ENCODE measurements around the gene AMMECR1L. TPM values are rescaled to one million over a fixed set of nuclear protein-coding genes. Genes with fewer than 3 reads are reported as not detected.
"Not testable (repeated sequence)": the region's sequence is repeated elsewhere in the genome, so short reads cannot be mapped to it uniquely, and the experiment has no call there.

AMMECR1L gene
- total RNA-seq, 8 experiments from 2014 or later: 9.5 to 23.5 (median 14.7) TPM

DNA sequence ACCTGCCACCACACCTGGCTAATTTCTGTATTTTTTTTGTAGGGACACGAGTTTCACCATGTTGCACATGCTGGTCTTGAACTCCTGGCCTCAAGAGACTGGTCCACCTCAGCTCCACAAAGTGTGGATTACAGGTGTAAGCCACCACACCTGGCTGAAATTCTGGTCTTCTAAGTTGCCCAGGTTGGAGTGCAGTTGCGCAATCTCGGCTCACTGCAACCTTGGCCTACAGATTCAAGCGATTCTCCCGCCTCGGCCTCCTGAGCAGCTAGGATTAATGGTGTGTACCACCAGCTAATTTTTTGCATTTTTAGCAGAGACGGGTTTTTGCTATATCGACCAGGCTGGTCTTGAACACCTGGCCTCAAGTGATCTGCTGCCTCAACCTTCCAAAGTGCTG is 33.4 kb downstream of the AMMECR1L start:
- in situ Hi-C loops (cut with MboI; ENCODE audit: low pct_unique_long_range_greater_than_20kb in 2 of 9, low sequenced_read_pairs in 9 of 9, unreplicated experiment in 9 of 9): no loop called here
- WGBS, 10 experiments: 79 to 100% (median 95%) methylated on average over 2 to 7 of the region's 8 CpGs; no CpG with 5 or more reads in 2 of the 10 experiments
- peaks cover 5% of the 10 kb centered on the region in 2 donors for H3K4me1 ChIP-seq (replicated peaks in 1 of 2)
- no peak overlapping the region for H3K4me3 ChIP-seq
- no peak overlapping the region for H3K27ac ChIP-seq
- no peak for ATAC-seq (replicated peaks in 6 of 8)

DNA sequence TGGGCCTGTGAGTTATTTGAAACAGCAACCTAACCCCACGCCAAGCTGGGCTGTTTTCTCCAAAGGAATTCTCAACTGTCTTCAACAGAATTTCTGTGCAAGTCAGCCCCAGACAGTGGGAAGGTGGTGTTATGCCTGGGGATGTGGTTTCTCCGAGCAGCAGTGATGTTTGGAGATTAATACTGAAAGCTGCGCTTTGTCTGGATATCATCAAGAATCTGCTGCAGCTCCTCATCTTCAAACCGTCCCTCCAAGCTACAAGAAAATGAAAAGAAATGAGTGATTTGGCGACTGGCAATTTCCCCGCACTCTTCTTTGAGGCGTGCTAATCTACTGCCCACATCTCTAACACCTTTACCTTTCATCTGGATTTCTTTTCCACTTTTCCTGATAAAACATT is 37.8 kb downstream of the AMMECR1L start:
- Histone ChIP-seq H3K4me1 (replicated peaks in 1 of 2) (no peaks in the 10 kb centered on the region), H3K4me3 (no peak overlapping the region), H3K27ac (no peak overlapping the region)
- ATAC-seq (replicated peaks in 6 of 8): no peak
- in situ Hi-C loops (cut with MboI; ENCODE audit: low pct_unique_long_range_greater_than_20kb in 2 of 9, low sequenced_read_pairs in 9 of 9, unreplicated experiment in 9 of 9): no loop called here
- 82 to 100% (median 94%) methylated on average over 1 to 5 of the region's 7 CpGs for WGBS, 10 experiments

DNA sequence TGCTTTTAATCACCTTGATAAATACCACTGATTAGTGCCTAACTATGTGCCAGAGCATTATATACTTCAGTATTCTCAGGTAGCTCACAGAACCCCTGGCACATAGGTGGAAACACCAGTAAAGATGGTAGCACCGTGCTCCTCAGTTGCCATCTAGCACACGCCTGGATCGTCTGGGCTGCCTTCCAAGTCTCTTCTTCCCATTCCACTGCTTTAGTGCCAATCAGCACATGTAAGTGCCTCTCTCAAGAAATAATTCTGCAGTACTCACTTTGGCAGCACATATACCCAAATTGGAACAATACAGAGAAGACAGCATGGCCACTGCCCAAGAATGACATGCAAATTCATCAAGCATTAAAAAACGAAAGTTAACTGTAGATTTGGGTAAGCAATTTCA is 40.8 kb downstream of the AMMECR1L start:
- in situ Hi-C loops (cut with MboI; ENCODE audit: low pct_unique_long_range_greater_than_20kb in 2 of 9, low sequenced_read_pairs in 9 of 9, unreplicated experiment in 9 of 9): no loop called here
- Histone ChIP-seq H3K4me1 (replicated peaks in 1 of 2) (no peaks in the 10 kb centered on the region), H3K27ac (no peak overlapping the region), H3K4me3 (no peak overlapping the region)
- WGBS, 10 experiments: 50 to 94% (median 80%) methylated on average over 1 to 4 of the region's 4 CpGs; no CpG with 5 or more reads in 3 of the 10 experiments
- no peak for ATAC-seq (replicated peaks in 6 of 8)

DNA sequence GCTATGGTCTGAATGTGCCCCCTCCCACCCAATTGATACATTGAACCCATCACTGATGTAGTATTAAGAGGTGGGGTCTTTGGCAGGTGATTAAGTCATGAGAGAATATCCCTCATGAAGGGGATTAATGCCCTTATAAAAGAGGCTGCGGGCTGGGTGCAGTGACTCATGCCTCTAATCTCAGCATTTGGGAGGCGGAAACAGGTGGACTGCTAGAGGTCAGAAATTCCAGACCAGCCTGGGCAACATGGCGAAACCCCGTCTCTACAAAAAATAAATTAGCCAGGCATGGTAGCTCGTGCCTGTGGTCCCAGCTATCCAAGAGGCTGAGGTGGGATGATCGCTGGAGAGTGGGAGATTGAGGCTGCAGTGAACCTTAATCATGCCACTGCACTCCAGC is 42.1 kb downstream of the AMMECR1L start:
- ATAC-seq (replicated peaks in 6 of 8): no peak
- Histone ChIP-seq H3K27ac (no peak overlapping the region), H3K4me1 (replicated peaks in 1 of 2) (no peaks in the 10 kb centered on the region), H3K4me3 (no peak overlapping the region)
- 93 to 100% (median 100%) methylated on average over 1 to 3 of the region's 6 CpGs; no CpG with 5 or more reads in 5 of the 10 experiments for WGBS, 10 experiments
- in situ Hi-C loops (cut with MboI; ENCODE audit: low pct_unique_long_range_greater_than_20kb in 2 of 9, low sequenced_read_pairs in 9 of 9, unreplicated experiment in 9 of 9): no loop called here

DNA sequence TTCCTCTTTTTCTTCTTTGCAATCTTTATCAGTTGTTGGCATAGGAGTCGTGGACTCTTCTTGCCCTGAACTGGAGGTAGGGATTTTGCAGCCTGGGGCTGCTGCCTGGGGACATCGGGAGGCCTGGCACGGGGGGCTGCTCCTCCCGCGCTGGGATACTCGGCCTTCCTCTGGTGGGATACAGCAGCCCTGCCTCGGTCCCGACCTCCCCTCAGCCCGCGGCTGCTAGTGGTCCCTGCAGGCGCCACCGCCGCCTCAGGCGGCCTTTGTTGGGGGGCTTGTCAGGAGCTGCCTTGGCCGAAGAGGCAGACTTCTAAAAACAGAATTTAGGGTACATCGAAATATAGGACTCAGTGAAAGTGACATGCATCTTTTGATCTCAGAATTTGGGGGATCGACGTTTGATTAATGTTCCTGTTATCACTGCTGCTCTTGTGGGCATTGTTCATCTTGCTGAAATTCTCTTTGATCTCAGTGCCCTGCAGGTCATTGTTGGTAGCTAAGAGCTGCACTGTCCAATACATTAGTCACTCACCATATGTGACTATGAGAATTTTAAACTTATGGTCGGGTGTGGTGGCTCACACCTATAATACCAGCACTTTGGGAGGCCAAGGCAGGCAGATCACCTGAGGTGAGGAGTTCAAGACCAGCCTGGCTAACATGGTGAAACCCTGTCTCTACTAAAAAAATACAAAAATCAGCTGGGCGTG is 44.1 kb downstream of the AMMECR1L start:
- in situ Hi-C loops (cut with MboI; ENCODE audit: low pct_unique_long_range_greater_than_20kb in 2 of 9, low sequenced_read_pairs in 9 of 9, unreplicated experiment in 9 of 9): no loop called here
- no peak for ATAC-seq (replicated peaks in 6 of 8)
- H3K27ac ChIP-seq: no peak overlapping the region
- no peak overlapping the region for H3K4me3 ChIP-seq
- H3K4me1 ChIP-seq (replicated peaks in 1 of 2): no peaks in the 10 kb centered on the region
- WGBS, 10 experiments: 85 to 100% (median 95%) methylated on average over 1 to 8 of the region's 20 CpGs; no CpG with 5 or more reads in 3 of the 10 experiments

DNA sequence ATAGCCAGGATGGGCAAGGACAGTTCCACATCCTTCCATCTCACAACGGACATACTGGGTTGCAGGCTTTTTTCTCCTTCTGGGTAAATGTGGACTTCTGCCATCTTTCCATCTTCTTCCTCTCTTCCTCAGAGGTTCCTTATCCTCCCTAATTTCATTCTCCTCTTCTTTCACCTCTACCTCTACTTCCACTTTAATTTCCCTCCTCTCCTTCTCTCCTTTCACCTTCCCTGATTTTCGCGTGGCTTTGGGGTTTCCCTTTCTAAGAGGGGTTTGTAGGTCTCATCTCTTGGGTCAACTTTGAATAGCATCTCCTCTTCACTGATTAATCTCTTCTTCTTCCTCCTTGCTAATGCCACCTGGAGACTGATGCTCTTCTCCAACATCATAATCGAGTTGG is 44.9 kb downstream of the AMMECR1L start:
- Histone ChIP-seq H3K27ac (no peak overlapping the region), H3K4me3 (no peak overlapping the region), H3K4me1 (replicated peaks in 1 of 2) (no peaks in the 10 kb centered on the region)
- 70 to 100% (median 91%) methylated on average over 1 to 4 of the region's 4 CpGs for WGBS, 10 experiments
- in situ Hi-C loops (cut with MboI; ENCODE audit: low pct_unique_long_range_greater_than_20kb in 2 of 9, low sequenced_read_pairs in 9 of 9, unreplicated experiment in 9 of 9): no loop called here
- no peak for ATAC-seq (replicated peaks in 6 of 8)

DNA sequence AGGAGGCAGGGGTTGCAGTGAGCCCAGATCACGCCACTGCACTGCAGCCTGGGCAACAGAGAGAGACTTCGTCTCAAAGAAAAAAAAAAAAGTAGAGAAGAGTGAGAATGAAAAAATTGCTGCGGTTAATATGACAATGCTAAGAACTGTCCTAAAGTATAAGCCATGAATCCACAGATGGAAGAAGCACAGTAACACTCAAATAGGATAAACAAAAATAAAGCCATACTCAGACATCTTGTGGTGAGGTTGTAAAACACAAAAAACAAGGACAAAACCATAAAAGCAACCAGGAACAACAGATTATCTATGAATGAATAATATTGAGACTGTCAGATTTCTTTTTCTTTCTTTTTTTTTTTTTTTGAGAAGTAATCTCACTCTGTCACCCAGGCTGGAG is 50.8 kb downstream of the AMMECR1L start:
- Histone ChIP-seq H3K4me1 (replicated peaks in 1 of 2) (peaks cover 0 to 2% of the 10 kb centered on the region in 2 donors), H3K27ac (no peak overlapping the region), H3K4me3 (no peak overlapping the region)
- in situ Hi-C loops (cut with MboI; ENCODE audit: low pct_unique_long_range_greater_than_20kb in 2 of 9, low sequenced_read_pairs in 9 of 9, unreplicated experiment in 9 of 9): no loop called here
- WGBS, 10 experiments: 0 to 95% (median 58%) methylated on average over 1 to 3 of the region's 3 CpGs; no CpG with 5 or more reads in 1 of the 10 experiments
- no peak for ATAC-seq (replicated peaks in 6 of 8)

DNA sequence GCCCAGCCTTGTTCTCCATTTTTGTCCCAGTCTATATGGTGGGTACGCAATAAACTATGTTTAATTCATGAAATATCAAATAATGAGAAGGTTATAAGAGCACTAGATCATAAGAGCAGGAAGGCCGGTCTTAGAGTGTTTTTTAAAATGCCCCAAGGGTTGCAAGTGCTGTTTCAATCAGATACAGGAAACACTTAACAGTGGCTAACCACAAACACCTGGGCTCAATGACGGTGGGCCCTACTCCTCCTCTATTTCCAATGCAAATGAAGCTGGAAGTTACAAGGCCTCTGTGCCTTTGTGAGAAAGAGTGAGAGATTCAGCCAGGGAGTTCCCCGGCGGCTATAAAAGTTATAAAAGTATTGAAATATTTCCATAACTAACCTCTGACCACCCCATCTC is 55.9 kb downstream of the AMMECR1L start:
- H3K4me1 ChIP-seq (replicated peaks in 1 of 2): peaks cover 0 to 7% of the 10 kb centered on the region in 2 donors
- peak in 3 of 8 experiments; percentile 99 to 100 (median 99) for ATAC-seq (replicated peaks in 6 of 8)
- 3 to 59% (median 38%) methylated on average over 2 to 5 of the region's 5 CpGs; no CpG with 5 or more reads in 3 of the 10 experiments for WGBS, 10 experiments
- in situ Hi-C loops (cut with MboI; ENCODE audit: low pct_unique_long_range_greater_than_20kb in 2 of 9, low sequenced_read_pairs in 9 of 9, unreplicated experiment in 9 of 9): no loop called here
- no peak overlapping the region for H3K4me3 ChIP-seq
- no peak overlapping the region for H3K27ac ChIP-seq

DNA sequence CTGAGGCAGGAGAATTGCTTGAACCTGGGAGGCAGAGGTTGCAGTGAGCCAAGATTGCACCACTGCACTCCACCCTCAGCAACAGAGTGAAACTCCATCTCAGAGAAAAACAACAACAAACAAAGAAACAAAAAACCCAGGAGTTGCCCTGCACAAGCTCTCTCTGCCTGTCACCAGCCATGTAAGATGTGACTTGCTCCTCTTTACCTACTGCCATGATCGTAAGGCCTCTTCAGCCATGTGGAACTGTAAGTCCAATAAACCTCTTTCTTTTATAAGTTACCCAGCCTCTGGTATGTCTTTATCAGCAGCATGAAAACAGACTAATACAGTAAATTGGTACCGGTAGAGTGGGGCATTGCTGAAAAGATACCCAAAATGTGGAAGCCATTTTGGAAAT is 59.0 kb downstream of the AMMECR1L start:
- ATAC-seq (replicated peaks in 6 of 8); H3K27ac ChIP-seq; in situ Hi-C loops (cut with MboI; ENCODE audit: low pct_unique_long_range_greater_than_20kb in 2 of 9, low sequenced_read_pairs in 9 of 9, unreplicated experiment in 9 of 9); H3K4me1 ChIP-seq (replicated peaks in 1 of 2); H3K4me3 ChIP-seq: not testable (repeated sequence)
- WGBS, 10 experiments: 83 to 100% (median 100%) methylated on average over 1 to 2 of the region's 2 CpGs; no CpG with 5 or more reads in 4 of the 10 experiments

DNA sequence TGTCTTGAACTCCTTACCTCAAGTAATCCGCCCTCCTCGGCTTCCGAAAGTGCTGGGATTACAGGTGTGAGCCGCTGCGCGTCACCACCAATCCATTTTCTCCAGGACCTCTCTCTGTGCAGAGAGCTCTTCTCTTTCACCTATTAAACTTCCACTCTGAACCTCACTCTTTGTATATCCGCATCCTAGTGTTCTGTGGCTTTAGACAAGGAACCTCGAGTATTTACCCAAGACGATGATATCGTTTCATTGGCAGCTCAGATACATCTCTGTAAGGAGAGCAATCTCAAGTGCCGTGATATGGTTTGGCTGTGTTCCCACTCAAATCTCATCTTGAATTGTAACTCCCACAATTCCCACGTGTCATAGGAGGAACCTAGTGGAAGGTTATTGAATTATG is 59.7 kb downstream of the AMMECR1L start:
- Histone ChIP-seq H3K4me3 (no peak overlapping the region), H3K27ac (no peak overlapping the region), H3K4me1 (replicated peaks in 1 of 2) (peaks cover 0 to 7% of the 10 kb centered on the region in 2 donors)
- WGBS, 10 experiments: 40 to 100% (median 85%) methylated on average over 2 to 12 of the region's 12 CpGs; no CpG with 5 or more reads in 2 of the 10 experiments
- in situ Hi-C loops (cut with MboI; ENCODE audit: low pct_unique_long_range_greater_than_20kb in 2 of 9, low sequenced_read_pairs in 9 of 9, unreplicated experiment in 9 of 9): no loop called here
- ATAC-seq (replicated peaks in 6 of 8): no peak

DNA sequence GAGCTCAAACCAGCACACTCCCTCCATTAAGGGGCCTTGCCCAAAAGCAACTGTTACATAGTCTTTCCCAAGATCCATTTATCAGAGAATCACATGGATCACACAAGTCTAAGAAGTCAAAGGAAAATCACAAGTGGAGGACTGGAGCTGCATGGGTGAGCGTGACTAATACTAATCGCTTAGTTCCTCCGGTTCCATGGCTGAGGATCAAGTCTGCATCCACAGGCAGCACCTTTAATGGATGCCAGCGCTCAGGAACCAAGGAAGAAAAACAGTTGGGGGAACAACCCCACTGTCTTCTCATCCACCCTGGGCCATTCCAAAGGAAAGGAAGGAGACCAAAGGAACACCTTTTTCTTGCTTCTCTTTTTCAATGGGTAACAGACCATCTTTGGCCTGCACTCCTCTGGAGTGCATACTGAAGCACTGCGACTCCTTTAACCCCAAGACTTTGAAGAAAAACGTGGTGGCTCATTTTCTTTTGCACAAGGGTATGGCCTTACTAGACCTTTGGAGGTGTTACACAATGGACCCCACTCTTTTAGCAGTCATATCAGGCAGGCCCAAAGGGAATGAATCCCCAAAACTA is 65.6 kb downstream of the AMMECR1L start:
- WGBS, 10 experiments: 20 to 93% (median 72%) methylated on average over 1 to 6 of the region's 6 CpGs; no CpG with 5 or more reads in 3 of the 10 experiments
- no peaks in the 10 kb centered on the region for H3K4me1 ChIP-seq (replicated peaks in 1 of 2)
- no peak overlapping the region for H3K27ac ChIP-seq
- ATAC-seq (replicated peaks in 6 of 8): no peak
- in situ Hi-C loops (cut with MboI; ENCODE audit: low pct_unique_long_range_greater_than_20kb in 2 of 9, low sequenced_read_pairs in 9 of 9, unreplicated experiment in 9 of 9): no loop called here
- no peak overlapping the region for H3K4me3 ChIP-seq

DNA sequence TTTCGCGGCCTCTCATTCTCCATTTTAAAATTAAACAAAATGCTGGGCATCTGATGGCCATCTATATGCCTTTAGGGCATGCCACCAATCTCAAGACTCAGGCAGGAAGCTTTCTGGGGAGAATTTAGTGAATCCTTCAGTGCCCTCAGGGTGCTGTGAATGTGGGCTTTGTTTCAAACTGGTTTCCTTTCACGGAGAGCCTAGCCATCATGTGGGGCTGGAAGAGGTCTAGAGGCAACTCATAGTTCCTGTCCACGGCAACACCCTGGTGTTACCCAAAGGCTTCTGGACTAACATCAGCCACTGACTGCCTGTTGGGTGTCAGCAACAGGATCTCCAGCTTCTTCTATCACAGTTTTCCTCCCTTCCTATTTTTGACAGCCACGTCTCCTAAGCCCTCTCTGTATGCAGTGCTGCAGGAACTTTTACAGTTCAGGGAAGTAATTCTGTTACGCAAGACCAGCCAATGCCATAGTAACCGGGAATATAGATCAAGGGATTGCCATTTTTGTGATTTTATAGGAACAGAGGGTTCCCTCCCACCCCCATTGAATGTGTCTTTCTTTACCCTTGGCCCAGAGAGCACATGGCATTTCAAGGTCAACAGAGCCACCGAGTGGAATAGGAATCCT is 66.8 kb downstream of the AMMECR1L start:
- no peak for ATAC-seq (replicated peaks in 6 of 8)
- H3K27ac ChIP-seq: no peak overlapping the region
- 51 to 83% (median 73%) methylated on average over 2 to 6 of the region's 8 CpGs; no CpG with 5 or more reads in 2 of the 10 experiments for WGBS, 10 experiments
- no peaks in the 10 kb centered on the region for H3K4me1 ChIP-seq (replicated peaks in 1 of 2)
- in situ Hi-C loops (cut with MboI; ENCODE audit: low pct_unique_long_range_greater_than_20kb in 2 of 9, low sequenced_read_pairs in 9 of 9, unreplicated experiment in 9 of 9): no loop called here
- no peak overlapping the region for H3K4me3 ChIP-seq

DNA sequence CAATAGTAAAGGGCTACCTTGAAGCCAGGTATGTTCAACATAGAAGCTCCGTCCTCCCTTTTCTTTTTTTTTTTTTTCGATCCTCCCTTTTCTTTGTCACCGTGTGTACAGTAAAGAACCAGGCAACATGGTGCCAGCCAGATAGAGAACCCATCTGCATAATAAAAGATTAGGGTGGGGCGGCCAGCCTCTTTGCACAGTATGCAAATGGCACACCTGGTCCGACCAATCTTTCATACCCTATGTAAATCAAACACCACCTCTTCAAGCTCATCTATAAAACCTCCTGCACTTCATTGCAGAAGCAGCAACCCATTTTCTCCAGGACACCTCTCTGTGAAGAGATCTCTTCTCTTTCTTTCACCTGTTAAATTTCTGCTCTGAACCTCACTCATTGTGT is 67.5 kb downstream of the AMMECR1L start:
- Histone ChIP-seq H3K27ac (no peak overlapping the region), H3K4me1 (replicated peaks in 1 of 2) (no peaks in the 10 kb centered on the region), H3K4me3 (no peak overlapping the region)
- 40 to 73% (median 59%) methylated on average over 1 to 5 of the region's 5 CpGs; no CpG with 5 or more reads in 2 of the 10 experiments for WGBS, 10 experiments
- no peak for ATAC-seq (replicated peaks in 6 of 8)
- in situ Hi-C loops (cut with MboI; ENCODE audit: low pct_unique_long_range_greater_than_20kb in 2 of 9, low sequenced_read_pairs in 9 of 9, unreplicated experiment in 9 of 9): no loop called here

Measured in motor neuron (in vitro differentiated cells).